HuH-7.5 (cell line): ENCODE results near the gene RNF183.
"Not testable (repeated sequence)": the region's sequence is repeated elsewhere in the genome, so short reads cannot be mapped to it uniquely, and the experiment has no call there.

Source experiments
- DNase-seq: peaks from one replicate; pipeline ENCODE4 v3.0.0; 2011; ENCODE audit warnings: low spot score

The RNF183 gene

GRCh38 chr9:113316030-113316429 lies 12.9 kb upstream of the RNF183 start:
- DNase-seq = no peak

GRCh38 chr9:113315231-113315630 lies 12.1 kb upstream of the RNF183 start:
- DNase-seq = no peak

- DNase-seq = no peak
These were observed 10.1 kb upstream of the RNF183 start for GRCh38 chr9:113313261-113313660.

GRCh38 chr9:113311961-113312360 lies 8.8 kb upstream of the RNF183 start:
- no peak for DNase-seq

GRCh38 chr9:113310538-113310937 lies 7.4 kb upstream of the RNF183 start:
- no peak for DNase-seq

GRCh38 chr9:113309204-113309813 lies 6.1 kb upstream of the RNF183 start:
- peak; percentile 17 for DNase-seq

- DNase-seq = no peak
These were observed 4.3 kb upstream of the RNF183 start for GRCh38 chr9:113307396-113307975.

- no peak for DNase-seq
These were observed 3.4 kb upstream of the RNF183 start for GRCh38 chr9:113306566-113306965.

GRCh38 chr9:113301548-113301947 lies 1.6 kb downstream of the RNF183 start:
- no peak for DNase-seq

GRCh38 chr9:113299800-113300292 lies 3.3 kb downstream of the RNF183 start:
- DNase-seq = no peak

GRCh38 chr9:113298924-113299770 lies 4.0 kb downstream of the RNF183 start:
- no peak for DNase-seq

GRCh38 chr9:113298311-113298710 lies 4.9 kb downstream of the RNF183 start:
- no peak for DNase-seq

- no peak for DNase-seq
These were observed 6.2 kb downstream of the RNF183 start for GRCh38 chr9:113296796-113297558.

GRCh38 chr9:113296247-113296646 lies 6.9 kb downstream of the RNF183 start:
- DNase-seq = not testable (repeated sequence)

GRCh38 chr9:113293285-113293878 lies 9.8 kb downstream of the RNF183 start:
- DNase-seq = no peak

GRCh38 chr9:113290052-113290607 lies 13.0 kb downstream of the RNF183 start:
- no peak for DNase-seq

- no peak for DNase-seq
These were observed 14.1 kb downstream of the RNF183 start for GRCh38 chr9:113289091-113289490.

- no peak for DNase-seq
These were observed 21.8 kb downstream of the RNF183 start for GRCh38 chr9:113281356-113281755.

GRCh38 chr9:113278840-113279239 lies 24.3 kb downstream of the RNF183 start:
- DNase-seq = no peak

- peak; percentile 79 for DNase-seq
These were observed 27.7 kb downstream of the RNF183 start, which contains the start of the genes CDC26 and PRPF4 for GRCh38 chr9:113275157-113276131. TSS of gene CDC26 (minus strand) at chr9:113275572. CDS start at chr9:113272507, 3,065 bp downstream. TSS of gene PRPF4 (plus strand) at chr9:113275658. CDS start at chr9:113275744, 86 bp downstream.
